CD4-positive, alpha-beta T cell (primary cell): ENCODE data around the gene IDH3B. TPM values are rescaled to one million over a fixed set of nuclear protein-coding genes. Genes with fewer than 3 reads are reported as not detected.

Experiments
- ATAC-seq: fragments of 200-7000 bp; cut with Tn5 transposase; one replicate; pipeline ENCODE4 v1.10.0; 2022; ENCODE audit warnings: mild to moderate bottlenecking; ENCODE audit not compliant: poor library complexity
- CTCF ChIA-PET: fragments of 350-600 bp; sonication (Branson Sonifier 250); formaldehyde crosslinking; loops from one replicate; lab custom pipeline; 2021; ENCODE audit warnings: antibody characterized with exemption, inconsistent platforms; lab: Charles Lee
- POLR2A ChIA-PET: fragments of 350-600 bp; sonication (Branson Sonifier 250); formaldehyde crosslinking; loops from one replicate; lab custom pipeline; 2021; ENCODE audit warnings: antibody characterized with exemption, inconsistent platforms; lab: Charles Lee
- DNase-seq, 14 experiments: peaks; one replicate each; pipeline ENCODE4 v3.0.0-alpha.2; 2013 to 2020; ENCODE audit warnings: mixed read lengths in 2 of 14
- H3K27ac ChIP-seq, 2 donors: one replicate each; pipeline versions ENCODE4 v1.5.1 to v1.7.0; 2013; ENCODE audit warnings: low read length in 2 of 2, low read depth in 1 of 2, mild to moderate bottlenecking in 1 of 2
- H3K27me3 ChIP-seq, 2 experiments: 1 replicate in 1 of 2; 2 replicates in 1 of 2; pipeline versions ENCODE4 v1.6.1 to v1.7.0; 2013; ENCODE audit warnings: low read length in 2 of 2, control low read depth in 1 of 2, mild to moderate bottlenecking in 1 of 2, moderate library complexity in 1 of 2; ENCODE audit not compliant: insufficient read depth in 2 of 2, control insufficient read depth in 1 of 2
- H3K36me3 ChIP-seq: one replicate; pipeline ENCODE4 v1.6.1; 2013; ENCODE audit warnings: low read length, control low read depth; ENCODE audit not compliant: insufficient read depth
- H3K4me1 ChIP-seq: one replicate; pipeline ENCODE4 v1.6.1; 2013; ENCODE audit warnings: low read length, control low read depth; ENCODE audit not compliant: insufficient read depth
- H3K4me3 ChIP-seq: one replicate; pipeline ENCODE4 v1.5.1; 2013; ENCODE audit warnings: mild to moderate bottlenecking, low read length, moderate library complexity
- H3K9me3 ChIP-seq, 2 experiments: 1 replicate in 1 of 2; 2 replicates in 1 of 2; pipeline versions ENCODE4 v1.6.1 to v1.7.0; 2013; ENCODE audit warnings: low read length in 2 of 2, mild to moderate bottlenecking in 2 of 2, control low read depth in 1 of 2, moderate library complexity in 1 of 2; ENCODE audit not compliant: control insufficient read depth in 1 of 2, insufficient read depth in 1 of 2
- H3K27ac Mint-ChIP-seq: one replicate; pipeline ENCODE4 v1.8.0; 2020; ENCODE audit warnings: mixed read lengths
- H3K27me3 Mint-ChIP-seq: one replicate; pipeline ENCODE4 v1.8.0; 2021; ENCODE audit warnings: mixed read lengths
- H3K36me3 Mint-ChIP-seq: one replicate; pipeline ENCODE4 v1.8.0; 2021; ENCODE audit warnings: low read depth, mixed read lengths
- H3K4me1 Mint-ChIP-seq: one replicate; pipeline ENCODE4 v1.8.0; 2021; ENCODE audit warnings: low read depth, mixed read lengths
- H3K4me3 Mint-ChIP-seq: one replicate; pipeline ENCODE4 v1.8.0; 2020; ENCODE audit warnings: mild to moderate bottlenecking, mixed read lengths
- H3K9me3 Mint-ChIP-seq: one replicate; pipeline ENCODE4 v1.8.0; 2020; ENCODE audit warnings: mixed read lengths
- CTCF ChIP-seq: fragments of 200-600 bp; IDR thresholded peaks from one replicate; pipeline ENCODE4 v1.8.0; 2022; ENCODE audit warnings: antibody characterized with exemption, mild to moderate bottlenecking
- intact Hi-C, 2 experiments: fragments of 100-400 bp; cut with DNase I in 1 of 2; cut with micrococcal nuclease in 1 of 2; formaldehyde crosslinking; loops; one replicate each; pipeline versions ENCODE4 v1.15.1 to v1.9.0; 2023 to 2025; cut with DNase I, micrococcal nuclease
- total RNA-seq, 174 experiments: library from RNA in 2 of 174; stranded (reverse) in 2 of 174; gene quantifications; one replicate each; pipeline ENCODE4 v1.2.3 and lab custom pipeline; 2021 to 2026

IDH3B gene
- total RNA-seq, 2 experiments from 2014 or later: 171 to 181 TPM

GRCh38 chr20:2640260-2640659 is 23.8 kb downstream of the IDH3B start:
- intact Hi-C loops: no loop called here
- no peaks in the 10 kb centered on the region for H3K9me3 Mint-ChIP-seq
- H3K27me3 Mint-ChIP-seq: no peaks in the 10 kb centered on the region
- H3K36me3 Mint-ChIP-seq: no peaks in the 10 kb centered on the region
- H3K4me1 Mint-ChIP-seq: peaks cover 5% of the 10 kb centered on the region
- H3K9me3 ChIP-seq: no peaks in the 10 kb centered on the region
- no peak overlapping the region for H3K27ac ChIP-seq
- H3K4me3 ChIP-seq: no peak overlapping the region
- no peak overlapping the region for H3K27ac Mint-ChIP-seq
- no peak overlapping the region for H3K4me3 Mint-ChIP-seq
- ChIA-PET POLR2A (interaction anchor here (1.9 kb wide), 1 partner anchor 12 kb away, joined by 6 read pairs; the partner anchor contains the start of gene NOP56), CTCF (no interaction called here)
- peaks cover 12% of the 10 kb centered on the region for H3K4me1 ChIP-seq
- DNase-seq (no peak), ATAC-seq (no peak)
- no peaks in the 10 kb centered on the region for H3K36me3 ChIP-seq
- H3K27me3 ChIP-seq: no peaks in the 10 kb centered on the region
- TF ChIP-seq CTCF: no peak

- POLR2A ChIA-PET: interaction anchor here (1.1 to 1.2 kb wide), 2 partner anchors 15 to 27 kb away, joined by 4 to 10 read pairs; partner anchors contain the start of genes IDH3B and NOP56
- ATAC-seq (no peak), DNase-seq (peak in 1 of 14 experiments; percentile 60)
- peaks cover 12% of the 10 kb centered on the region for H3K4me1 ChIP-seq
- H3K9me3 Mint-ChIP-seq: no peaks in the 10 kb centered on the region
- intact Hi-C loops: no loop called here
- TF ChIP-seq CTCF: no peak
- peaks cover 5% of the 10 kb centered on the region for H3K4me1 Mint-ChIP-seq
- H3K27ac ChIP-seq: no peak overlapping the region
- peaks cover 14% of the 10 kb centered on the region for H3K27me3 Mint-ChIP-seq
- no peaks in the 10 kb centered on the region for H3K36me3 Mint-ChIP-seq
- H3K9me3 ChIP-seq: no peaks in the 10 kb centered on the region
- CTCF ChIA-PET: no interaction called here
- H3K4me3 Mint-ChIP-seq: no peak overlapping the region
- H3K36me3 ChIP-seq: no peaks in the 10 kb centered on the region
- H3K27ac Mint-ChIP-seq: no peak overlapping the region
- H3K4me3 ChIP-seq: no peak overlapping the region
- peaks cover 0 to 8% of the 10 kb centered on the region in 2 experiments for H3K27me3 ChIP-seq
These were observed 26.8 kb downstream of the IDH3B start for GRCh38 chr20:2637246-2637645.

- CTCF ChIA-PET: no interaction called here
- Mint-ChIP-seq H3K4me1 (peaks cover 5% of the 10 kb centered on the region), H3K36me3 (no peaks in the 10 kb centered on the region), H3K4me3 (no peak overlapping the region), H3K27me3 (peaks cover 26% of the 10 kb centered on the region), H3K9me3 (peaks cover 9% of the 10 kb centered on the region), H3K27ac (no peak overlapping the region)
- no peak for DNase-seq
- Histone ChIP-seq H3K9me3 (no peaks in the 10 kb centered on the region), H3K27ac (no peak overlapping the region), H3K4me1 (peaks cover 12% of the 10 kb centered on the region), H3K27me3 (peaks cover 4 to 8% of the 10 kb centered on the region in 2 experiments), H3K4me3 (no peak overlapping the region), H3K36me3 (no peaks in the 10 kb centered on the region)
- TF ChIP-seq CTCF: no peak
- POLR2A ChIA-PET: no interaction called here
- intact Hi-C loops: no loop called here
- no peak for ATAC-seq
These were observed 30.6 kb downstream of the IDH3B start for GRCh38 chr20:2633381-2633780.
